ENCODE measurements around the gene ITSN1.

GRCh38 chr21:33857846-33858666 lies 215.8 kb downstream of the ITSN1 start:
- TF ChIP-seq CTCF (IDR thresholded peaks at IDR 0.05; ENCODE audit: low read depth, low read length, missing input control) (no peak), ZBTB33 (IDR thresholded peaks at IDR 0.05) (no peak), RAD21 (IDR thresholded peaks at IDR 0.05) (no peak), REST (IDR thresholded peaks at IDR 0.05) (no peak), NR2F2 (IDR thresholded peaks at IDR 0.05) (no peak)

Measured in liver (tissue), 3 donors.